C1 segment of cervical spinal cord (tissue), 14 donors: ENCODE measurements around the gene DDI1.

Experiments
- DNase-seq, 14 donors: peaks; one replicate each; lab custom pipeline; 2025; lab: John Stamatoyannopoulos, UW

The DDI1 gene

GRCh38 chr11:104036588-104036987, at the start of gene DDI1:
Gene DDI1 (plus strand): TSS chr11:104036640. CDS start chr11:104036823, 183 bp downstream.
- DNase-seq: no peak

DNA sequence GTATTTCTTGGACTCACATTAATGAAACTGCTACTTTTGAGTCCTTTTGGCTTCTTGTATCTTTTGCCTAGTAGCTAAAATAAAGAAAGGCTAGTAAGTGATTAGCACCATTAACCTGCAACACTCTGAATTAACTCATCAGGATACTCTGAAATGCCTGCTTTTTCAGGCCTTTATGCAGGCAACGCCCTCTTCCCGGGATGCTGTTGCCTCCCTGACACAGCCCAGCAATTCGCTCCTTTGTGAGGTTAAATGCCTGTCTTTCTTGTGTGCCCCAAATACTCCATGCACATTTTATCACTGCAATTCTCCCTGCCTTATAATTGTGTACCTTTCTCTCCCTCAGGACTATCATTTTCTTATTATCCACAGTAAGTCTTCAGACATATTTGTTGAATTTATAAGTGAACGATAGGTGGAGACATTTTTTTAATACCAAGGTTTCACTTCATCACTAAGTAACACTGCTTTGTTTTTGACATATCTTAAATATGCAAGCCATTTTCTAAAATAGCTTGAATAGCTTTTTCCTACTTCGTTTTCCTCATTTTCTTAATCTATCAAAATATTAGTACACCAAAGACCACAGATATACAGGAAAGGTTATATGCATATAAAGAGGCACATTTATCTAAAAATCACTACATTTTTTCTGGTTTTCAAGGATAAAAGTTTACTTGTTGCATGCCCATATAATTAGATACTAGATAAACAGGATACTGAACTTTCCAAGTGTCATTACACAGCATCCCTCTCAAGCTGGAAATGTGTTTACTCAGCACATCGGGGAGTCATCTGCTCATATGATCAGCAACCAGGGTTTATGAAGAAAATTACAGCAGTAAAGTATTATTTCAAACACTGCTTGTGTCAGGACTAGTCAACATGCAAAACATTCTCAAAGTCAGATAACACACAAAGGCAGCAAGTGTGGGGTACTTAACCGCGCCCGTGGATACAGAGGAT, 48.5 kb upstream of the DDI1 start:
- no peak for DNase-seq

DNA sequence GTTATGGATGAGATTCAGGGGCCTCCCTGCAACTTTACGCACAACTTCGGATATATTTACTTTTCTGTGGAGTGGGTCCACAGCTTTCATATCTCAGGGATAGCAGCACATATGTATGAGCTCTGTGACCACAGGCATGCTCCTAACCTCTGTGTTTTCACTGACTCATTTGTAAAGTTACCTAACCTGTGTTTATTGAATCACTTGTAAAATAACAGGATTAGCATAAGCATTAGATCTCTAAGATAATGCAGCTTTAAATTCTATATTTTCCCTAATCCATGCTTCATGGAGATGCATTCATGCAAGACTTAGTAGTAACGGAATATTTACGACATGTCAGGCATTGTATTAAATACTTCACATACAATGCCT, 47.9 kb upstream of the DDI1 start:
- no peak for DNase-seq

DNA sequence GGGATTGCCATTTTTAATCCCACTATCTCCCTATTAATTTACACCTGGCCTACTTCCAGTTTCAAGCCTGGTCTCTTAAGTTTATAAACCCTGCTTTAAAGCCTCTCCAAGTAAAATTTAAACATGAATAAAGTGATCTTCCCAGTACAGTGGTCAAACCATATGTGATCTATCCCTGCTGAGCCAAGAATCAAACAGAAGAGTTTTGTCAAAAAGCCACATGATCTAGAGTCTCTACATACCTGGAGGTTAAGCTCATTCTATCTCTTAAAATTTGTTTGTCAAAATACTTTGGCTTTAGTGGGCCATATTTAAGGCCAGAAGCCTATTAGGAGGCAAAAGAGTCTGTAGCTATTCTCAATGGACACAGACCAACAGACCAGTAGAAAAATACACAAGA, 42.9 kb upstream of the DDI1 start:
- DNase-seq: no peak

- no peak for DNase-seq
Measured at GRCh38 chr11:103994094-103994493, 42.3 kb upstream of the DDI1 start.

DNA sequence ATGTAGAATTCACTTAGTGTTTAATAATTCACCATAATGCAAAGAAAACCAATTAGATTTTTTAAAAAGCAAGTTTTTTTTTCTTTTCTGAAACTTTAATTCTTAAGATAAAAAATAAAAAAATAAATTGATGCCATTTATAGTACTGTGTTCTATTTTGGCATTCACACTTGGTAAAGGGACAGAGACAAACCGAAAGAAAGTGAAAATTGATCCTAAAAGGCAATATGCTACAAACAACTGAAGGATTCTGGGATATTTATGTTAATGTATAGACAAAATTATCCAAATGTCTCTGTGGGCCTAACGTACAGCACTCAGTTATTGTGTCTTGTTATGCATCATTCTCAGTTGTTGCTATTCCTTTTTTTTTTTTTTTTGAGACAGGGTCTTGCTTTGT, 41.9 kb upstream of the DDI1 start:
- DNase-seq: no peak

GRCh38 chr11:103995896-103996295, 40.5 kb upstream of the DDI1 start:
- no peak for DNase-seq

DNA sequence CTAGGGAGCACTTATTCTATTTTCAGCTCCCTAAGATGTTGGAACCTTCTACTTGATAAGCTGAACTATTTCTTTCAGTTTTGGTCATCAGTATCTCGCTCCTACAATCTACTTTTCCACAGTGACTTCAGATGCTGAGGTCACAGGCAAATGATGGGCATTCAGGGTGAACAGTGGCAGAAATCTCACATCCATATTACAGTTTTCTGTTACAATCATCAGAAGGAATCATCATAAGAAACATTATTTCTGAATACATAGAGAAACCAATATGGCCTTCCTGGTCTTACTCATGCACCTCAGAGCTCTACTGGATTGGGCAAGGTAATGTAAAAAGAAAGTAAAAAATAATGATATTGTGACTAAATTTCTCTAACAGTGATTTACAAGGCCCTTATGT, 39.4 kb upstream of the DDI1 start:
- DNase-seq: no peak

- no peak for DNase-seq
Measured at GRCh38 chr11:103998826-103999508, 37.5 kb upstream of the DDI1 start.

DNA sequence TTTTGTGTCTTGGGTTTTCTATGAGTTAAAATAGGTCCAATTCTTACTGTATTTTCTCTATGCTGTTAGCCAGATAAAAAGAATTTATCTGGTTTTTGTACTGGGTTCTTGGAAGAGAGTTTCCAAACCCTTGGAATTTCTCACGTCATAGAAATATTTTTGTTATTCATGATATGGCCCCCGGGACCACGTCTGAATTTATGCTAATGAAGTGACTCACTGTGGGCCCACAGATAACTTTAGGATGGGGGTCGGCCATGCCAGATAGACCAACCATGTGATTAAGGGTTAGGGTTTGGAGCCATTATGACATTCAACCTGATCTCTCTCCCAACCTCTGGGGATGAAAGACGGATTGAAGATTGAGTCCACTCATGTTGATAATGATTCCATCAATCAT, 35.6 kb upstream of the DDI1 start:
- no peak for DNase-seq

- DNase-seq: no peak
Measured at GRCh38 chr11:104001561-104002056, 34.8 kb upstream of the DDI1 start.

DNA sequence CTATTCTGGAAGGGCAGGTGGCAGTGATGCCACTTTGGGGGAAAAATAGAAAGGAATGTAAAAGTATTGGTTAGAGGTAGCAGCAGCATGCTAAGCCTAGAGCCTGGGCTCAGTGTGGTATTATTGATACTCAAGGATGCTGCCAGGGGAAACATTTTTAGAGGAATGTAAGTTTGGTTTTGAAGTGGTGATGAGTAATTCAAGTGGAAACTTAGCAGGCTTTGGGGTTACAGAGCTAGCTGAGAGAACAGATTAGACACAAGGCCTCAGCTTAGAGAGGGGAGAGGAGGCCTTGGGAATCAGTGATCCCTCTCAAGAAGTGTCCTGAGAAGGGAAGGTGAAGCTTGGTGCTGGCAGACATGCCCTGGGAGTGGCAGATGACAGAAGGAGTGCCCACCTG, 32.9 kb upstream of the DDI1 start:
- DNase-seq: no peak

DNA sequence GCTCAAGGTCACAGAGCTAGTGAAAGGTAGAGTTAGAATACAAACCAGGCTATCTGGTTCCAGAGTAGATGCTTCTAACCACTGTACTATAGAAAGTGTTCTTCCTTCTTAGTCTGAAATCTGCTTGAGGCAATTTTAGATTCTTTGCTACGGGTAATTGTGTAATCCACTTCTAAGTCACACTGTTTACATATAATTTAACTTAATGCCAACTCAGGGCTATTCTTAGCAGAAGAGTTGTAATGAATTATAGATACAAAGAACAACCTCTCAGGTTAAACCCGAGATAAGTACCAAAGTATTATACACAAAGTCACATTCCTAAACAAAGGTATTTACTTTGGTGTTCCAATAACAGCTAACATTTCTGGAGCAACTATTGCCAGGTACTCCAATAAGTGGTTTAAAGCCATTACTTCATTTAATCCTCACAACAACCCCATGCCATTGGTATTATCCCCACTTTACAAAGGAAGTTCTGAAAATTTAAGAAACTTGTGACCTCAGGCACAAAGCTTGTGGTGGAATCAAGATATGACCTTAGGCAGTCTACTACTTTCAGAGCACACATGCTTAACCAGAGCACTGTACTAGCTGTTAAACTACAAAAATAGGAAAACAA, 31.1 kb upstream of the DDI1 start:
- no peak for DNase-seq

DNA sequence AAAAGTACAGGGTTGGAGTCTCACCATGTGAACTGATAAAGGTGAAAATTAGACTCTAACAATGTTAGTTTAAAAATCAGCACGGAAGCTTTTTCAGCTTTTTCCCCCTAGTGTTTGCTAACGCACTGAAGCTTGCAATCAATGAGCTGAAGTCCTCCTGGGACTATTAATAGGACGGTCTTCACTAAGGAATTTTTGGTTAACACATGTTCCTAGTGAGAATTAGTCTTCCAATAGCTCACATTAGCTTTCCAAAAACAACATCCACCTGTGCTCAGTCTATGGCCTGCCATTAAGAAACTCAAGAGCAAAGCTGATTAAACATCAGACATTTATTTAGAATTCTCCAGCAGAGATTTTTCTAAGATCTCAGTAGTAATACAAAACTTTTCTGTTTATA, 26.7 kb upstream of the DDI1 start:
- DNase-seq: no peak

DNA sequence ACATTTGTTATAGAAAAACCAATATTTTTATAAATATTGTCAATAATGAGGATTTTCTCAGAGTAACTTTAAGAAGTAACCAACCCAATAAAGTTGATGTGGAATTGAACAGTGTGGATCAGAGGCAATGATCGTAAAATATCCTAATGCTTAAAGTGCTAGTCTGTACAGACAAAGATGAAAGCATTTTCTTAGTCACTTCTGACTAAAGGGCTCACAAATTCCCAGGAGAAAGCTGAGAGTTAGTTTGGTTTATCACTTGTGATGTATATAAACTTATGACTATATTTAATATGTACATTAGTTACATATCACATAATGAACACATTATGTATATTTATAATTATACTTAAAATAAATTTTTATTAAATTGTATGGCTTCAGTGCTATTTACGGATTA, 25.4 kb upstream of the DDI1 start:
- DNase-seq: no peak

- DNase-seq: no peak
Measured at GRCh38 chr11:104015649-104016415, 20.6 kb upstream of the DDI1 start.

- no peak for DNase-seq
Measured at GRCh38 chr11:104024572-104024971, 11.9 kb upstream of the DDI1 start.

- no peak for DNase-seq
Measured at GRCh38 chr11:104028476-104029263, 7.8 kb upstream of the DDI1 start.

- DNase-seq: no peak
Measured at GRCh38 chr11:104033134-104033533, 3.3 kb upstream of the DDI1 start.

- DNase-seq: no peak
Measured at GRCh38 chr11:104033561-104033960, 2.9 kb upstream of the DDI1 start.

DNA sequence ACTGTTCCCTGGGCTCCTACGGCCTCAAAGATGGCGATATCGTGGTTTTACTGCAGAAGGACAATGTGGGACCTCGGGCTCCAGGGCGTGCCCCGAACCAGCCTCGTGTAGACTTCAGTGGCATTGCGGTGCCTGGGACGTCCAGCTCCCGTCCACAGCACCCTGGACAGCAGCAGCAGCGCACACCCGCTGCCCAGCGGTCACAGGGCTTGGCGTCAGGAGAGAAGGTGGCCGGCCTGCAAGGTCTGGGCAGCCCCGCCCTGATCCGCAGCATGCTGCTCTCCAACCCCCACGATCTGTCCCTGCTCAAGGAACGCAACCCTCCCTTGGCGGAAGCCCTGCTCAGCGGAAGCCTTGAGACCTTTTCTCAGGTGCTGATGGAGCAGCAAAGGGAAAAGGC, 555 bp downstream of the DDI1 start:
- no peak for DNase-seq
